SK-N-SH (cell line): Measurements from ENCODE around the gene GDPD5.

Experiments
- CTCF ChIP-seq: fragments of 200-600 bp; sonication (generic); IDR thresholded peaks from 2 replicates; pipeline ENCODE4 v1.6.1; 2017; ENCODE audit warnings: antibody characterized with exemption, mild to moderate bottlenecking, moderate library complexity
- EP300 ChIP-seq, 2 experiments: IDR thresholded peaks; 2 replicates each; pipeline versions ENCODE4 v1.4.0 to v1.6.1; 2012; ENCODE audit warnings: borderline replicate concordance in 1 of 2, low read depth in 1 of 2, low read length in 1 of 2
- FOXJ3 ChIP-seq: sonication (generic); formaldehyde crosslinking; IDR thresholded peaks from 2 replicates; pipeline ENCODE4 v1.5.1; 2020; ENCODE audit warnings: mild to moderate bottlenecking, missing genetic modification reagents
- JUND ChIP-seq: IDR thresholded peaks from 2 replicates; pipeline ENCODE4 v1.4.0; 2012
- NFIC ChIP-seq: IDR thresholded peaks from 2 replicates; pipeline ENCODE4 v1.4.0; 2012; ENCODE audit warnings: borderline replicate concordance
- POLR2AphosphoS5 ChIP-seq: IDR thresholded peaks from 2 replicates; pipeline ENCODE4 v1.6.1; 2012; ENCODE audit warnings: low read depth, low read length
- RAD21 ChIP-seq: IDR thresholded peaks from 2 replicates; pipeline ENCODE4 v1.6.1; 2012; ENCODE audit warnings: mild to moderate bottlenecking, low read length
- RCOR1 ChIP-seq: fragments of 150-350 bp; IDR thresholded peaks from 2 replicates; pipeline ENCODE4 v1.6.1; 2017; ENCODE audit warnings: antibody characterized with exemption, low read length
- RFX5 ChIP-seq: IDR thresholded peaks from 2 replicates; pipeline ENCODE4 v1.6.1; 2012; ENCODE audit warnings: mild to moderate bottlenecking, improper control_type of control experiment, low read length
- SIN3A ChIP-seq: IDR thresholded peaks from 2 replicates; pipeline ENCODE4 v1.6.1; 2012; ENCODE audit warnings: low read depth, mild to moderate bottlenecking, low read length, moderate library complexity, borderline replicate concordance
- TAF1 ChIP-seq: IDR thresholded peaks from 2 replicates; pipeline ENCODE4 v1.6.1; 2012; ENCODE audit warnings: low read depth, mild to moderate bottlenecking, low read length, moderate library complexity, borderline replicate concordance
- TF ChIP-seq, protein P1 (sequence below): IDR thresholded peaks from 2 replicates; pipeline ENCODE4 v1.6.1; 2012; ENCODE audit warnings: mild to moderate bottlenecking, low read depth, low read length, moderate library complexity
- TF ChIP-seq, protein P2 (sequence below): IDR thresholded peaks from 2 replicates; pipeline ENCODE4 v1.4.0; 2012; ENCODE audit warnings: low read depth
- TF ChIP-seq, protein P3 (sequence below): IDR thresholded peaks from 2 replicates; pipeline ENCODE4 v1.4.0; 2012; ENCODE audit warnings: low read depth, borderline replicate concordance

GRCh38 chr11:75479597-75480145 lies 46.1 kb downstream of the GDPD5 start:
- no peak for TF ChIP-seq CTCF
- TF ChIP-seq JUND = no peak
- no peak for TF ChIP-seq SIN3A
- TF ChIP-seq RAD21 = no peak
- TF ChIP-seq NFIC = no peak
- no peak for TF ChIP-seq POLR2AphosphoS5
- no peak for TF ChIP-seq RCOR1
- TF ChIP-seq, protein P1, sequence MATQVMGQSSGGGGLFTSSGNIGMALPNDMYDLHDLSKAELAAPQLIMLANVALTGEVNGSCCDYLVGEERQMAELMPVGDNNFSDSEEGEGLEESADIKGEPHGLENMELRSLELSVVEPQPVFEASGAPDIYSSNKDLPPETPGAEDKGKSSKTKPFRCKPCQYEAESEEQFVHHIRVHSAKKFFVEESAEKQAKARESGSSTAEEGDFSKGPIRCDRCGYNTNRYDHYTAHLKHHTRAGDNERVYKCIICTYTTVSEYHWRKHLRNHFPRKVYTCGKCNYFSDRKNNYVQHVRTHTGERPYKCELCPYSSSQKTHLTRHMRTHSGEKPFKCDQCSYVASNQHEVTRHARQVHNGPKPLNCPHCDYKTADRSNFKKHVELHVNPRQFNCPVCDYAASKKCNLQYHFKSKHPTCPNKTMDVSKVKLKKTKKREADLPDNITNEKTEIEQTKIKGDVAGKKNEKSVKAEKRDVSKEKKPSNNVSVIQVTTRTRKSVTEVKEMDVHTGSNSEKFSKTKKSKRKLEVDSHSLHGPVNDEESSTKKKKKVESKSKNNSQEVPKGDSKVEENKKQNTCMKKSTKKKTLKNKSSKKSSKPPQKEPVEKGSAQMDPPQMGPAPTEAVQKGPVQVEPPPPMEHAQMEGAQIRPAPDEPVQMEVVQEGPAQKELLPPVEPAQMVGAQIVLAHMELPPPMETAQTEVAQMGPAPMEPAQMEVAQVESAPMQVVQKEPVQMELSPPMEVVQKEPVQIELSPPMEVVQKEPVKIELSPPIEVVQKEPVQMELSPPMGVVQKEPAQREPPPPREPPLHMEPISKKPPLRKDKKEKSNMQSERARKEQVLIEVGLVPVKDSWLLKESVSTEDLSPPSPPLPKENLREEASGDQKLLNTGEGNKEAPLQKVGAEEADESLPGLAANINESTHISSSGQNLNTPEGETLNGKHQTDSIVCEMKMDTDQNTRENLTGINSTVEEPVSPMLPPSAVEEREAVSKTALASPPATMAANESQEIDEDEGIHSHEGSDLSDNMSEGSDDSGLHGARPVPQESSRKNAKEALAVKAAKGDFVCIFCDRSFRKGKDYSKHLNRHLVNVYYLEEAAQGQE = no peak
- TF ChIP-seq, protein P2, sequence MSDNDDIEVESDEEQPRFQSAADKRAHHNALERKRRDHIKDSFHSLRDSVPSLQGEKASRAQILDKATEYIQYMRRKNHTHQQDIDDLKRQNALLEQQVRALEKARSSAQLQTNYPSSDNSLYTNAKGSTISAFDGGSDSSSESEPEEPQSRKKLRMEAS = no peak
- TF ChIP-seq EP300 (IDR thresholded peaks at IDR 0.05; ENCODE audit: borderline replicate concordance in 1 of 2, low read depth in 1 of 2, low read length in 1 of 2) = no peak
- TF ChIP-seq FOXJ3 (CRISPR knock-in tag) = no peak
- TF ChIP-seq, protein P3, sequence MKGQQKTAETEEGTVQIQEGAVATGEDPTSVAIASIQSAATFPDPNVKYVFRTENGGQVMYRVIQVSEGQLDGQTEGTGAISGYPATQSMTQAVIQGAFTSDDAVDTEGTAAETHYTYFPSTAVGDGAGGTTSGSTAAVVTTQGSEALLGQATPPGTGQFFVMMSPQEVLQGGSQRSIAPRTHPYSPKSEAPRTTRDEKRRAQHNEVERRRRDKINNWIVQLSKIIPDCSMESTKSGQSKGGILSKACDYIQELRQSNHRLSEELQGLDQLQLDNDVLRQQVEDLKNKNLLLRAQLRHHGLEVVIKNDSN = no peak
- no peak for TF ChIP-seq TAF1
- TF ChIP-seq RFX5 = no peak
